Peyer's patch (tissue), 4 donors: ENCODE results near the gene C1QL1.
"Not testable (repeated sequence)": the region's sequence is repeated elsewhere in the genome, so short reads cannot be mapped to it uniquely, and the experiment has no call there.

Experiments used
- POLR2A ChIP-seq, 2 donors: fragments of 450-650 bp; IDR thresholded peaks; one replicate each; pipeline ENCODE4 v1.5.1; 2017; ENCODE audit warnings: antibody characterized with exemption in 2 of 2, mild to moderate bottlenecking in 2 of 2, moderate library complexity in 2 of 2
- TF ChIP-seq, protein P1 (sequence below), 6 experiments: fragments of 450-650 bp in 4 of 6; fragments of 200-600 bp in 2 of 6; sonication (generic) in 1 of 6; IDR thresholded peaks; one replicate each; pipeline ENCODE4 v1.5.1; 2017 to 2019; ENCODE audit warnings: antibody characterized with exemption in 6 of 6, mild to moderate bottlenecking in 3 of 6, moderate library complexity in 1 of 6

DNA sequence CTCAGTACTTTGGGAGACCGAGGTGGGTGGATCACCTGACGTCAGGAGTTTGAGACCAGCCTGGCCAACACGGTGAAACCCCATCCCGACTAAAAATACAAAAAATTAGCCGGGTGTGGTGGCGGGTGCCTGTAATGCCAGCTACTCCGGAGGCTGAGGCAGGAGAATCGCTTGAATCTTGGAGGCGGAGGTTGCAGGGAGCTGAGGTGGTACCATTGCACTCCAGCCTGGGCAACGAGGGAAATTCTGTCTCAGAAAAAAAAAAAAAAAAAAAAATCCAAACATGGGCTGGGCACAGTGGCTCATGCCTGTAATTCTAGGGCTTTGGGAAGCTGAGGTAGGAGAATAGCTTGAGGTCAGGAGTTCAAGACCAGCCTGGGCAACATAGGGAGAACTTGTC lies 22.5 kb downstream of the C1QL1 start:
- TF ChIP-seq, protein P1, sequence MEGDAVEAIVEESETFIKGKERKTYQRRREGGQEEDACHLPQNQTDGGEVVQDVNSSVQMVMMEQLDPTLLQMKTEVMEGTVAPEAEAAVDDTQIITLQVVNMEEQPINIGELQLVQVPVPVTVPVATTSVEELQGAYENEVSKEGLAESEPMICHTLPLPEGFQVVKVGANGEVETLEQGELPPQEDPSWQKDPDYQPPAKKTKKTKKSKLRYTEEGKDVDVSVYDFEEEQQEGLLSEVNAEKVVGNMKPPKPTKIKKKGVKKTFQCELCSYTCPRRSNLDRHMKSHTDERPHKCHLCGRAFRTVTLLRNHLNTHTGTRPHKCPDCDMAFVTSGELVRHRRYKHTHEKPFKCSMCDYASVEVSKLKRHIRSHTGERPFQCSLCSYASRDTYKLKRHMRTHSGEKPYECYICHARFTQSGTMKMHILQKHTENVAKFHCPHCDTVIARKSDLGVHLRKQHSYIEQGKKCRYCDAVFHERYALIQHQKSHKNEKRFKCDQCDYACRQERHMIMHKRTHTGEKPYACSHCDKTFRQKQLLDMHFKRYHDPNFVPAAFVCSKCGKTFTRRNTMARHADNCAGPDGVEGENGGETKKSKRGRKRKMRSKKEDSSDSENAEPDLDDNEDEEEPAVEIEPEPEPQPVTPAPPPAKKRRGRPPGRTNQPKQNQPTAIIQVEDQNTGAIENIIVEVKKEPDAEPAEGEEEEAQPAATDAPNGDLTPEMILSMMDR (IDR thresholded peaks at IDR 0.05): not testable (repeated sequence)
- TF ChIP-seq POLR2A (IDR thresholded peaks at IDR 0.05): not testable (repeated sequence)
